ENCODE results near the gene ACBD6.

DNA sequence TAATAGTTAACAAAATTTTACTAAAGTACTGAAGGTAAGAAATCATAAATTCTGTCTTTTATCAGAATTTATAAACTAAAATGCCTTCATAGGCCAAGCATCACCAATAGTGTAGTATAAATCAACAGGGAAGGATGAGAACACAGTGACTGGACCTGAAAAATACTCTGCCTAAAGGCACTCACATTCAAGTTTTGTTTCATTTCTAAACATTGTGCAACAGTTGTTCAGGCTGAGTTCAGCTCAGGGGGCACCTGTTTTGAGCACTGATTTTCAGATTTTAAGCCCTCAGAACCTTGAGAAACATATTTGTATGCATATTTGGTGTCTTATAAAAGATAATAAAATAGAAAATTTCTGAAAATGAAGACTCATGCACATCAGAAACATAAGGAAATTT, 12.4 kb downstream of the ACBD6 start:
- no peak for TF ChIP-seq CTCF (conservative IDR thresholded peaks at IDR 0.05; ENCODE audit: low read depth in 2 of 2)
- no peak for TF ChIP-seq ZNF462 (CRISPR knock-in tag; IDR thresholded peaks at IDR 0.05)
- TF ChIP-seq, protein P1, sequence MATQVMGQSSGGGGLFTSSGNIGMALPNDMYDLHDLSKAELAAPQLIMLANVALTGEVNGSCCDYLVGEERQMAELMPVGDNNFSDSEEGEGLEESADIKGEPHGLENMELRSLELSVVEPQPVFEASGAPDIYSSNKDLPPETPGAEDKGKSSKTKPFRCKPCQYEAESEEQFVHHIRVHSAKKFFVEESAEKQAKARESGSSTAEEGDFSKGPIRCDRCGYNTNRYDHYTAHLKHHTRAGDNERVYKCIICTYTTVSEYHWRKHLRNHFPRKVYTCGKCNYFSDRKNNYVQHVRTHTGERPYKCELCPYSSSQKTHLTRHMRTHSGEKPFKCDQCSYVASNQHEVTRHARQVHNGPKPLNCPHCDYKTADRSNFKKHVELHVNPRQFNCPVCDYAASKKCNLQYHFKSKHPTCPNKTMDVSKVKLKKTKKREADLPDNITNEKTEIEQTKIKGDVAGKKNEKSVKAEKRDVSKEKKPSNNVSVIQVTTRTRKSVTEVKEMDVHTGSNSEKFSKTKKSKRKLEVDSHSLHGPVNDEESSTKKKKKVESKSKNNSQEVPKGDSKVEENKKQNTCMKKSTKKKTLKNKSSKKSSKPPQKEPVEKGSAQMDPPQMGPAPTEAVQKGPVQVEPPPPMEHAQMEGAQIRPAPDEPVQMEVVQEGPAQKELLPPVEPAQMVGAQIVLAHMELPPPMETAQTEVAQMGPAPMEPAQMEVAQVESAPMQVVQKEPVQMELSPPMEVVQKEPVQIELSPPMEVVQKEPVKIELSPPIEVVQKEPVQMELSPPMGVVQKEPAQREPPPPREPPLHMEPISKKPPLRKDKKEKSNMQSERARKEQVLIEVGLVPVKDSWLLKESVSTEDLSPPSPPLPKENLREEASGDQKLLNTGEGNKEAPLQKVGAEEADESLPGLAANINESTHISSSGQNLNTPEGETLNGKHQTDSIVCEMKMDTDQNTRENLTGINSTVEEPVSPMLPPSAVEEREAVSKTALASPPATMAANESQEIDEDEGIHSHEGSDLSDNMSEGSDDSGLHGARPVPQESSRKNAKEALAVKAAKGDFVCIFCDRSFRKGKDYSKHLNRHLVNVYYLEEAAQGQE (IDR thresholded peaks at IDR 0.05; ENCODE audit: unreplicated experiment): no peak
- TF ChIP-seq EZH2 (IDR thresholded peaks at IDR 0.05; ENCODE audit: low read depth, unreplicated experiment): no peak
- no peak for TF ChIP-seq POLR2AphosphoS5 (IDR thresholded peaks at IDR 0.05; ENCODE audit: low read depth)
- TF ChIP-seq CREB1 (CRISPR knock-in tag; IDR thresholded peaks at IDR 0.05; ENCODE audit: low read depth): no peak
- TF ChIP-seq JUNB (IDR thresholded peaks at IDR 0.05; ENCODE audit: unreplicated experiment): no peak
- no peak for TF ChIP-seq ZNF331 (CRISPR knock-in tag; IDR thresholded peaks at IDR 0.05; ENCODE audit: low read depth)
